Suppressor macrophage treated with lipopolysaccharide for 1 hour (primary cell): ENCODE measurements around the gene KCND3.
A peak's percentile ranks its signal among the peaks of the same experiment; 100 is the strongest.

ENCODE experiments used
- DNase-seq, 3 donors: peaks; one replicate each; pipeline ENCODE4 v3.0.0-alpha.2; 2020 to 2022

Gene KCND3

GRCh38 chr1:111989531-111990025 is at the start of gene KCND3:
Gene KCND3, minus strand, starts transcription at chr1:111989668.
- peak; percentile 15 to 50 (median 18) for DNase-seq

- DNase-seq, result no peak
Observed at GRCh38 chr1:112034277-112034676, 44.8 kb upstream of the KCND3 start.

- no peak for DNase-seq
Observed at GRCh38 chr1:112033439-112034120, 44.1 kb upstream of the KCND3 start.

- DNase-seq, result no peak
Observed at GRCh38 chr1:112030157-112030556, 40.7 kb upstream of the KCND3 start.

GRCh38 chr1:112027696-112028095 is 38.2 kb upstream of the KCND3 start:
- DNase-seq, result no peak

- no peak for DNase-seq
Observed at GRCh38 chr1:112026501-112026900, 37.0 kb upstream of the KCND3 start.

- no peak for DNase-seq
Observed at GRCh38 chr1:112026016-112026415, 36.5 kb upstream of the KCND3 start.

- DNase-seq, result no peak
Observed at GRCh38 chr1:112021263-112021662, 31.8 kb upstream of the KCND3 start.

- no peak for DNase-seq
Observed at GRCh38 chr1:112017183-112017582, 27.7 kb upstream of the KCND3 start.

GRCh38 chr1:112012823-112013222 is 23.4 kb upstream of the KCND3 start:
- no peak for DNase-seq

- no peak for DNase-seq
Observed at GRCh38 chr1:112011202-112011601, 21.7 kb upstream of the KCND3 start.

GRCh38 chr1:112007169-112007568 is 17.7 kb upstream of the KCND3 start:
- no peak for DNase-seq

GRCh38 chr1:112006416-112007025 is 17.1 kb upstream of the KCND3 start:
- no peak for DNase-seq

GRCh38 chr1:112004076-112004475 is 14.6 kb upstream of the KCND3 start:
- no peak for DNase-seq

GRCh38 chr1:112002514-112002913 is 13.0 kb upstream of the KCND3 start:
- DNase-seq, result no peak

- DNase-seq, result no peak
Observed at GRCh38 chr1:112001436-112001835, 12.0 kb upstream of the KCND3 start.

GRCh38 chr1:112000048-112000447 is 10.6 kb upstream of the KCND3 start:
- DNase-seq, result no peak

- DNase-seq, result no peak
Observed at GRCh38 chr1:111998332-111998731, 8.9 kb upstream of the KCND3 start.

- DNase-seq, result no peak
Observed at GRCh38 chr1:111992476-111992875, 3.0 kb upstream of the KCND3 start.

- peak; percentile 42 to 63 (median 52) for DNase-seq
Observed at GRCh38 chr1:111990878-111991718, 1.6 kb upstream of the KCND3 start.

GRCh38 chr1:111990026-111990877 is 784 bp upstream of the KCND3 start:
- peak in 1 of 3 donors; percentile 7 for DNase-seq

- DNase-seq, result no peak
Observed at GRCh38 chr1:111988743-111989453, 570 bp downstream of the KCND3 start.
